ENCODE measurements around the gene ZNF839. TPM values are rescaled to one million over a fixed set of nuclear protein-coding genes. Genes with fewer than 3 reads are reported as not detected.

The ZNF839 gene
- polyA plus RNA-seq, 1 of the 3 experiments (the other 2 are of a cell fraction) = 15.4 TPM

DNA sequence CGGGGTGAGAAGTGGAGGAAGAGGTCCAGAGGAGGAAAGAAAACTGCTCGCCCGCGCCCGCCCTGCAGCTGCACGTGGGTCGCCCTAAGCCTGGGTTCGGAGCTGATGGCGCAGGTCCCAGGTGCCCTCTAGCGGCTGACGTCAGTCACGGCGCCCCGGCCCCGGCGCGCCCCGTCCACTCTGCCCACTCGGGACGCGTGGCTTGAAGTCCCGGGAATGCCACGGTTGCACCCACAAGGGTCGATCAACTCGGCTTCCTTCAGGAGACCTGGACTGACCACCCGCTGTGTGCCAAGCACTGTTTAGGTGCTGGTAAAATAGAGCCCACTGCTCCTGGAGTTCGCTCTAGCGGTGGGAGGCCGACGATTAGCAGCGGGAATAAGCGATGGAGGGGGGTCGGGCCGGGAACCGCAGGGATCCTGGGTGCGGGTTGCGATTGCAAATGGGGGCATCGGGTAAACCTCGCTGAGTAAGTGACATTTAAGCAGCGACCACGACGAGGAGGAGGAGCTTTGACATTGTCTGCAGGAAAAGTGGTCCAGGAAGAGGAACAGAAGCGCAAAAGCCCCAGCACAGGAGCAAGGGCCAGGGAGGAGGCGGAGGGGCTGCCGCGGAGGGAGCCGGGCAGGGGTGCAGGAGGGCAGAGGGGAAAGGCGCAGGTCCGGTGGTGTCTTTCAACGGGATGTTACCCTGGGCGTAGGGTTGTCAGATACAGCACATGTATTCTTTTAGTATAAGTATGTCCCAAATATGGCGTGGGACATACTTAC, 5.1 kb upstream of the ZNF839 start (continued):
- no peak for TF ChIP-seq RXRA (IDR thresholded peaks at IDR 0.05; ENCODE audit: borderline replicate concordance, low read depth)
- TF ChIP-seq TAF1 (IDR thresholded peaks at IDR 0.05; ENCODE audit: borderline replicate concordance, low read depth, low read length) = no peak
- TF ChIP-seq, protein P1, sequence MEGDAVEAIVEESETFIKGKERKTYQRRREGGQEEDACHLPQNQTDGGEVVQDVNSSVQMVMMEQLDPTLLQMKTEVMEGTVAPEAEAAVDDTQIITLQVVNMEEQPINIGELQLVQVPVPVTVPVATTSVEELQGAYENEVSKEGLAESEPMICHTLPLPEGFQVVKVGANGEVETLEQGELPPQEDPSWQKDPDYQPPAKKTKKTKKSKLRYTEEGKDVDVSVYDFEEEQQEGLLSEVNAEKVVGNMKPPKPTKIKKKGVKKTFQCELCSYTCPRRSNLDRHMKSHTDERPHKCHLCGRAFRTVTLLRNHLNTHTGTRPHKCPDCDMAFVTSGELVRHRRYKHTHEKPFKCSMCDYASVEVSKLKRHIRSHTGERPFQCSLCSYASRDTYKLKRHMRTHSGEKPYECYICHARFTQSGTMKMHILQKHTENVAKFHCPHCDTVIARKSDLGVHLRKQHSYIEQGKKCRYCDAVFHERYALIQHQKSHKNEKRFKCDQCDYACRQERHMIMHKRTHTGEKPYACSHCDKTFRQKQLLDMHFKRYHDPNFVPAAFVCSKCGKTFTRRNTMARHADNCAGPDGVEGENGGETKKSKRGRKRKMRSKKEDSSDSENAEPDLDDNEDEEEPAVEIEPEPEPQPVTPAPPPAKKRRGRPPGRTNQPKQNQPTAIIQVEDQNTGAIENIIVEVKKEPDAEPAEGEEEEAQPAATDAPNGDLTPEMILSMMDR (IDR thresholded peaks at IDR 0.05) = peak; percentile 97
- TF ChIP-seq ELF1 (IDR thresholded peaks at IDR 0.05) = no peak
- TF ChIP-seq, protein P2, sequence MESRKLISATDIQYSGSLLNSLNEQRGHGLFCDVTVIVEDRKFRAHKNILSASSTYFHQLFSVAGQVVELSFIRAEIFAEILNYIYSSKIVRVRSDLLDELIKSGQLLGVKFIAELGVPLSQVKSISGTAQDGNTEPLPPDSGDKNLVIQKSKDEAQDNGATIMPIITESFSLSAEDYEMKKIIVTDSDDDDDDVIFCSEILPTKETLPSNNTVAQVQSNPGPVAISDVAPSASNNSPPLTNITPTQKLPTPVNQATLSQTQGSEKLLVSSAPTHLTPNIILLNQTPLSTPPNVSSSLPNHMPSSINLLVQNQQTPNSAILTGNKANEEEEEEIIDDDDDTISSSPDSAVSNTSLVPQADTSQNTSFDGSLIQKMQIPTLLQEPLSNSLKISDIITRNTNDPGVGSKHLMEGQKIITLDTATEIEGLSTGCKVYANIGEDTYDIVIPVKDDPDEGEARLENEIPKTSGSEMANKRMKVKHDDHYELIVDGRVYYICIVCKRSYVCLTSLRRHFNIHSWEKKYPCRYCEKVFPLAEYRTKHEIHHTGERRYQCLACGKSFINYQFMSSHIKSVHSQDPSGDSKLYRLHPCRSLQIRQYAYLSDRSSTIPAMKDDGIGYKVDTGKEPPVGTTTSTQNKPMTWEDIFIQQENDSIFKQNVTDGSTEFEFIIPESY (IDR thresholded peaks at IDR 0.05; ENCODE audit: borderline replicate concordance, low read depth) = no peak
- TF ChIP-seq EP300 (IDR thresholded peaks at IDR 0.05; ENCODE audit: borderline replicate concordance in 1 of 2, low read depth in 1 of 2, low read length in 1 of 2) = no peak
- no peak for TF ChIP-seq RCOR1 (IDR thresholded peaks at IDR 0.05; ENCODE audit: low read length)
- TF ChIP-seq MEF2A (IDR thresholded peaks at IDR 0.05; ENCODE audit: borderline replicate concordance, low read depth) = no peak
- no peak for TF ChIP-seq RFX5 (IDR thresholded peaks at IDR 0.05; ENCODE audit: low read length)
- no peak for TF ChIP-seq TCF12 (IDR thresholded peaks at IDR 0.05)
- TF ChIP-seq FOSL2 (IDR thresholded peaks at IDR 0.05; ENCODE audit: borderline replicate concordance, low read depth) = no peak
- TF ChIP-seq CHD2 (IDR thresholded peaks at IDR 0.05; ENCODE audit: low read length, partially characterized antibody) = no peak
- peak; percentile 98 for TF ChIP-seq MXI1 (IDR thresholded peaks at IDR 0.05; ENCODE audit: low read depth, low read length)
- no peak for TF ChIP-seq EZH2phosphoT487 (IDR thresholded peaks at IDR 0.05; ENCODE audit: borderline replicate concordance, low read depth)
- peak; percentile 80 for TF ChIP-seq SMC3 (IDR thresholded peaks at IDR 0.05; ENCODE audit: low read depth, low read length)
- TF ChIP-seq NRF1 (IDR thresholded peaks at IDR 0.05; ENCODE audit: low read depth, low read length) = no peak
- TF ChIP-seq, protein P3, sequence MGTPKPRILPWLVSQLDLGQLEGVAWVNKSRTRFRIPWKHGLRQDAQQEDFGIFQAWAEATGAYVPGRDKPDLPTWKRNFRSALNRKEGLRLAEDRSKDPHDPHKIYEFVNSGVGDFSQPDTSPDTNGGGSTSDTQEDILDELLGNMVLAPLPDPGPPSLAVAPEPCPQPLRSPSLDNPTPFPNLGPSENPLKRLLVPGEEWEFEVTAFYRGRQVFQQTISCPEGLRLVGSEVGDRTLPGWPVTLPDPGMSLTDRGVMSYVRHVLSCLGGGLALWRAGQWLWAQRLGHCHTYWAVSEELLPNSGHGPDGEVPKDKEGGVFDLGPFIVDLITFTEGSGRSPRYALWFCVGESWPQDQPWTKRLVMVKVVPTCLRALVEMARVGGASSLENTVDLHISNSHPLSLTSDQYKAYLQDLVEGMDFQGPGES (IDR thresholded peaks at IDR 0.05; ENCODE audit: low read depth, low read length) = no peak
- no peak for TF ChIP-seq FOXJ3 (CRISPR knock-in tag; IDR thresholded peaks at IDR 0.05)
- no peak for TF ChIP-seq FOXM1 (IDR thresholded peaks at IDR 0.05; ENCODE audit: low read depth)
- no peak for TF ChIP-seq NFIC (IDR thresholded peaks at IDR 0.05; ENCODE audit: borderline replicate concordance)
